ENCODE data around the gene GCC2. TPM values are rescaled to one million over a fixed set of nuclear protein-coding genes. Genes with fewer than 3 reads are reported as not detected.

The GCC2 gene
- total and polyA plus RNA-seq, 2 of the 8 experiments (the other 6 are each of a cell fraction or from before 2014, with no cell fraction given): 4.6 to 54.9 TPM

DNA sequence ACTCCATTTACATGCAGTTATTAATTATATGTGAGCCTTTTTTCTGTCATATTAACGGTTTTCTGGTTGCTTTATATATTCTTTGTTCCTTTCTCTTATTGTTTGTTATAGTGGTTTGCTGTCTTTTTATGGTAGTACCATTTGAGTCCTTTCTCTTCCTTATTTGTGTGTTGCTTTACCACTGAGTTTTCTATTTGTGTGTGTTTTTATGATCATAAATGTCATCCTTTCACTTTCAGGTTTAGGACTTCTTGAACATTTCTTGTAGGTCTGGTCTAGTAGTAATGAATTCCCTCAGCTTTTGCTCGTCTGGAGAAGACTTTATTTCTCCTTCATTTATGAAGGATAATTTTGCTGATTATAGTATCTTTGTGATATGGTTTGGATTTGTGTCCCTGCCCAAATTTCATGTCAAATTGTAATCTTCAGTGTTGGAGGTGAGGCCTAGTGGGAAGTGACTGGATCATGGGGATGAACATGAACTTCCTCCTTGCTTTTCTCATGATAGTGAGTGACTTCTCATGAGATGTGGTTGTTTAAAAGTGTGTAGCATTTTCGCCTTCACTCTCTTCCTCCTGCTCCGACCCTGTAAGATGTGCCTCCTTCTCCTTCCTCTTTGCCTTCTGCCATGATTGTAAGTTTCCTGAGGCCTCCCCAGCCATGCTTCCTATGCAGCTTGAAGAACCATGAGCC is 11.5 kb downstream of the GCC2 start (continued):
- TF ChIP-seq CHD1 (IDR thresholded peaks at IDR 0.05; ENCODE audit: low read depth, low read length) (no peak), BRCA1 (IDR thresholded peaks at IDR 0.05; ENCODE audit: low read depth, low read length) (no peak), YY1 (IDR thresholded peaks at IDR 0.05; ENCODE audit: low read depth, low read length) (no peak), CBX8 (IDR thresholded peaks at IDR 0.05; ENCODE audit: borderline replicate concordance, low read depth, low read length) (no peak), CEBPB (IDR thresholded peaks at IDR 0.05; ENCODE audit: low read depth, low read length) (no peak)
- TF ChIP-seq, protein P1, sequence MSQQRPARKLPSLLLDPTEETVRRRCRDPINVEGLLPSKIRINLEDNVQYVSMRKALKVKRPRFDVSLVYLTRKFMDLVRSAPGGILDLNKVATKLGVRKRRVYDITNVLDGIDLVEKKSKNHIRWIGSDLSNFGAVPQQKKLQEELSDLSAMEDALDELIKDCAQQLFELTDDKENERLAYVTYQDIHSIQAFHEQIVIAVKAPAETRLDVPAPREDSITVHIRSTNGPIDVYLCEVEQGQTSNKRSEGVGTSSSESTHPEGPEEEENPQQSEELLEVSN (IDR thresholded peaks at IDR 0.05): no peak
- TF ChIP-seq, protein P2, sequence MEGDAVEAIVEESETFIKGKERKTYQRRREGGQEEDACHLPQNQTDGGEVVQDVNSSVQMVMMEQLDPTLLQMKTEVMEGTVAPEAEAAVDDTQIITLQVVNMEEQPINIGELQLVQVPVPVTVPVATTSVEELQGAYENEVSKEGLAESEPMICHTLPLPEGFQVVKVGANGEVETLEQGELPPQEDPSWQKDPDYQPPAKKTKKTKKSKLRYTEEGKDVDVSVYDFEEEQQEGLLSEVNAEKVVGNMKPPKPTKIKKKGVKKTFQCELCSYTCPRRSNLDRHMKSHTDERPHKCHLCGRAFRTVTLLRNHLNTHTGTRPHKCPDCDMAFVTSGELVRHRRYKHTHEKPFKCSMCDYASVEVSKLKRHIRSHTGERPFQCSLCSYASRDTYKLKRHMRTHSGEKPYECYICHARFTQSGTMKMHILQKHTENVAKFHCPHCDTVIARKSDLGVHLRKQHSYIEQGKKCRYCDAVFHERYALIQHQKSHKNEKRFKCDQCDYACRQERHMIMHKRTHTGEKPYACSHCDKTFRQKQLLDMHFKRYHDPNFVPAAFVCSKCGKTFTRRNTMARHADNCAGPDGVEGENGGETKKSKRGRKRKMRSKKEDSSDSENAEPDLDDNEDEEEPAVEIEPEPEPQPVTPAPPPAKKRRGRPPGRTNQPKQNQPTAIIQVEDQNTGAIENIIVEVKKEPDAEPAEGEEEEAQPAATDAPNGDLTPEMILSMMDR (IDR thresholded peaks at IDR 0.05; ENCODE audit: control extremely low read depth in 1 of 3, insufficient read depth in 1 of 3, low read depth in 1 of 3, low read length in 3 of 3): no peak
